Natural killer cell (primary cell): ENCODE measurements around the gene ZFHX2. TPM values are rescaled to one million over a fixed set of nuclear protein-coding genes. Genes with fewer than 3 reads are reported as not detected.

Source experiments
- ATAC-seq, 3 donors: fragments of 150-1000 bp in 2 of 3; fragments of 200-7000 bp in 1 of 3; cut with Tn5 transposase; 1 replicate in 1 of 3; 2 replicates in 2 of 3; pipeline ENCODE4 v1.10.0; 2021; ENCODE audit warnings: mild to moderate bottlenecking in 2 of 3, moderate library complexity in 2 of 3
- DNase-seq, 2 donors: peaks; one replicate each; pipeline versions ENCODE4 v3.0.0 to v3.0.0-alpha.2; 2013 to 2021; ENCODE audit warnings: mixed read lengths in 1 of 2
- H3K27ac ChIP-seq: one replicate; pipeline ENCODE4 v1.5.1; 2013; ENCODE audit warnings: mild to moderate bottlenecking, low read length
- H3K27me3 ChIP-seq: one replicate; pipeline ENCODE4 v1.6.1; 2013; ENCODE audit warnings: low read length; ENCODE audit not compliant: control insufficient read depth, insufficient read depth
- H3K36me3 ChIP-seq: one replicate; pipeline ENCODE4 v1.6.1; 2013; ENCODE audit warnings: low read length; ENCODE audit not compliant: control insufficient read depth, insufficient read depth
- H3K4me1 ChIP-seq: one replicate; pipeline ENCODE4 v1.6.1; 2013; ENCODE audit warnings: low read length; ENCODE audit not compliant: control insufficient read depth, insufficient read depth
- H3K4me3 ChIP-seq: one replicate; pipeline ENCODE4 v1.5.1; 2013; ENCODE audit warnings: low read length
- H3K9me3 ChIP-seq: one replicate; pipeline ENCODE4 v1.6.1; 2013; ENCODE audit warnings: low read length; ENCODE audit not compliant: control insufficient read depth, insufficient read depth
- H3K27ac Mint-ChIP-seq, 2 donors: one replicate each; pipeline ENCODE4 v1.8.0; 2022; ENCODE audit warnings: mild to moderate bottlenecking in 2 of 2, mixed read lengths in 2 of 2, moderate library complexity in 1 of 2
- H3K27me3 Mint-ChIP-seq, 2 donors: one replicate each; pipeline ENCODE4 v1.8.0; 2022; ENCODE audit warnings: low read depth in 2 of 2, mixed read lengths in 2 of 2
- H3K36me3 Mint-ChIP-seq: one replicate; pipeline ENCODE4 v1.8.0; 2022; ENCODE audit warnings: mixed read lengths
- H3K4me1 Mint-ChIP-seq, 2 donors: one replicate each; pipeline ENCODE4 v1.8.0; 2022; ENCODE audit warnings: mixed read lengths in 2 of 2
- H3K4me3 Mint-ChIP-seq: one replicate; pipeline ENCODE4 v1.8.0; 2022; ENCODE audit warnings: mild to moderate bottlenecking, moderate library complexity, mixed read lengths
- H3K9me3 Mint-ChIP-seq, 2 donors: one replicate each; pipeline ENCODE4 v1.8.0; 2022; ENCODE audit warnings: mixed read lengths in 2 of 2
- CTCF ChIP-seq: fragments of 200-600 bp; IDR thresholded peaks from one replicate; pipeline ENCODE4 v1.8.0; 2022; ENCODE audit warnings: antibody characterized with exemption
- WGBS: methylation state at CpG from one replicate; pipeline ENCODE4 v1.1.7; 2013; ENCODE audit warnings: missing lambda C conversion rate; ENCODE audit not compliant: insufficient coverage; 5-methylcytosine and 5-hydroxymethylcytosine counted together
- intact Hi-C: fragments of 100-400 bp; cut with micrococcal nuclease; formaldehyde crosslinking; loops from one replicate; pipeline ENCODE4 v1.14.2; 2022
- total RNA-seq, 4 donors: library from RNA; stranded (reverse); fragments of 120-200 nt in 1 of 4; gene quantifications; one replicate each; pipeline versions ENCODE4 v1.2.3 to v1.2.4, GENCODE V29; 2013 to 2022

The ZFHX2 gene
- total RNA-seq, 3 donors from 2014 or later (not counting 1 experiment from before 2014, with no cell fraction given): 0.07 to 0.72 (median 0.45) TPM

- Histone ChIP-seq H3K4me1 (no peaks in the 10 kb centered on the region), H3K36me3 (peaks cover 18% of the 10 kb centered on the region), H3K9me3 (no peaks in the 10 kb centered on the region), H3K27me3 (no peaks in the 10 kb centered on the region), H3K27ac (no peak overlapping the region), H3K4me3 (no peak overlapping the region)
- WGBS: 32% methylated on average over 2 of the region's 2 CpGs
- Mint-ChIP-seq H3K27ac (peak overlapping the region in 1 of 2 donors; percentile 53), H3K36me3 (no peaks in the 10 kb centered on the region), H3K4me3 (no peak overlapping the region), H3K27me3 (no peaks in the 10 kb centered on the region), H3K4me1 (peaks cover 8 to 10% of the 10 kb centered on the region in 2 donors), H3K9me3 (no peaks in the 10 kb centered on the region)
- intact Hi-C loops: no loop called here
- DNase-seq (no peak), ATAC-seq (no peak)
- TF ChIP-seq CTCF: no peak
Measured at GRCh38 chr14:23486036-23486435, 65.5 kb downstream of the ZFHX2 start.

GRCh38 chr14:23485326-23485725 lies 66.2 kb downstream of the ZFHX2 start:
- Histone ChIP-seq H3K4me3 (no peak overlapping the region), H3K9me3 (no peaks in the 10 kb centered on the region), H3K36me3 (peaks cover 19% of the 10 kb centered on the region), H3K27me3 (no peaks in the 10 kb centered on the region), H3K27ac (no peak overlapping the region), H3K4me1 (no peaks in the 10 kb centered on the region)
- ATAC-seq: no peak
- no peaks in the 10 kb centered on the region for H3K9me3 Mint-ChIP-seq
- DNase-seq: no peak
- WGBS: 100% methylated on average over 4 of the region's 4 CpGs
- H3K27me3 Mint-ChIP-seq: no peaks in the 10 kb centered on the region
- TF ChIP-seq CTCF: no peak
- H3K4me3 Mint-ChIP-seq: no peak overlapping the region
- H3K4me1 Mint-ChIP-seq: peaks cover 8 to 10% of the 10 kb centered on the region in 2 donors
- intact Hi-C loops: no loop called here
- no peaks in the 10 kb centered on the region for H3K36me3 Mint-ChIP-seq
- H3K27ac Mint-ChIP-seq: no peak overlapping the region

GRCh38 chr14:23483236-23483854 lies 68.2 kb downstream of the ZFHX2 start:
- no peak for TF ChIP-seq CTCF
- no peaks in the 10 kb centered on the region for H3K4me1 ChIP-seq
- no peaks in the 10 kb centered on the region for H3K9me3 Mint-ChIP-seq
- H3K27ac Mint-ChIP-seq: no peak overlapping the region
- no peaks in the 10 kb centered on the region for H3K27me3 ChIP-seq
- intact Hi-C loops: no loop called here
- H3K36me3 ChIP-seq: peaks cover 27% of the 10 kb centered on the region
- H3K27ac ChIP-seq: no peak overlapping the region
- ATAC-seq: no peak
- H3K4me3 ChIP-seq: no peak overlapping the region
- no peaks in the 10 kb centered on the region for H3K9me3 ChIP-seq
- H3K27me3 Mint-ChIP-seq: no peaks in the 10 kb centered on the region
- WGBS: 78% methylated on average over 8 of the region's 9 CpGs
- H3K4me1 Mint-ChIP-seq: peaks cover 10 to 11% of the 10 kb centered on the region in 2 donors
- peak in 1 of 2 donors; percentile 17 for DNase-seq
- no peaks in the 10 kb centered on the region for H3K36me3 Mint-ChIP-seq
- H3K4me3 Mint-ChIP-seq: no peak overlapping the region

GRCh38 chr14:23482823-23483148 lies 68.8 kb downstream of the ZFHX2 start:
- no peak overlapping the region for H3K4me3 Mint-ChIP-seq
- intact Hi-C loops: no loop called here
- H3K27ac ChIP-seq: no peak overlapping the region
- H3K9me3 Mint-ChIP-seq: no peaks in the 10 kb centered on the region
- H3K27me3 ChIP-seq: no peaks in the 10 kb centered on the region
- ATAC-seq (no peak), DNase-seq (no peak)
- no peak overlapping the region for H3K27ac Mint-ChIP-seq
- no peaks in the 10 kb centered on the region for H3K27me3 Mint-ChIP-seq
- peaks cover 31% of the 10 kb centered on the region for H3K36me3 ChIP-seq
- no peaks in the 10 kb centered on the region for H3K9me3 ChIP-seq
- TF ChIP-seq CTCF: no peak
- peaks cover 10 to 15% of the 10 kb centered on the region in 2 donors for H3K4me1 Mint-ChIP-seq
- no peak overlapping the region for H3K4me3 ChIP-seq
- H3K36me3 Mint-ChIP-seq: no peaks in the 10 kb centered on the region
- no peaks in the 10 kb centered on the region for H3K4me1 ChIP-seq
